ENCODE data around the gene WDR13.
A peak's percentile ranks its signal among the peaks of the same experiment; 100 is the strongest.
"Not testable (repeated sequence)": the region's sequence is repeated elsewhere in the genome, so short reads cannot be mapped to it uniquely, and the experiment has no call there.

The WDR13 gene

GRCh38 chrX:48598614-48599013, 1.3 kb downstream of the WDR13 start:
- no peak for DNase-seq

DNA sequence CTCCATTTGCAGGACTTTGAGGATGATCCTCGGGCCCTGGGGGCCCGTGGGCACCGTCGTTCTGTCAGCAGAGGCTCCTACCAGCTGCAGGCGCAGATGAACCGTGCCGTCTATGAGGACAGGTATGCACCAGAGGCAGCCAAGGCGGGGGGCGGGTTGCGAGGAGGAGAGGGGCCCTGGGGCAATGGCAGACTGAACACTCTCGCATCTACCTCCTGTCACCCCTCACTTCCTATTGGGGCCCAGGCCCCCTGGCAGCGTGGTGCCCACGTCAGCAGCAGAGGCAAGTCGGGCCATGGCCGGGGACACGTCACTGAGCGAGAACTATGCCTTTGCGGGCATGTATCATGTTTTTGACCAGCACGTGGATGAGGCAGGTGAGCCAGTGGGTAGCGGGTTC, 2.0 kb downstream of the WDR13 start:
- no peak for DNase-seq

DNA sequence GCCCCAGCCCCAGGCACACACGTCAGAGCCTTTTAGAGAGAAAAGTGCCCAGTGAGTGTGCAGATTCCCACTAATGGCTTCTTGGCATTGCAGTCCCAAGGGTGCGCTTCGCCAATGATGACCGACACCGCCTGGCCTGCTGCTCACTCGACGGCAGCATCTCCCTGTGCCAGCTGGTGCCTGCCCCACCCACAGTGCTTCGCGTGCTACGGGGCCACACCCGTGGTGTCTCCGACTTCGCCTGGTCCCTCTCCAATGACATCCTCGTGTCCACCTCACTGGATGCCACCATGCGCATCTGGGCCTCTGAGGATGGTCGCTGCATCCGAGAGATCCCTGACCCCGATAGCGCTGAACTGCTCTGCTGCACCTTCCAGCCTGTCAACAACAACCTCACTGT, 2.9 kb downstream of the WDR13 start:
- peak; percentile 2 for DNase-seq

DNA sequence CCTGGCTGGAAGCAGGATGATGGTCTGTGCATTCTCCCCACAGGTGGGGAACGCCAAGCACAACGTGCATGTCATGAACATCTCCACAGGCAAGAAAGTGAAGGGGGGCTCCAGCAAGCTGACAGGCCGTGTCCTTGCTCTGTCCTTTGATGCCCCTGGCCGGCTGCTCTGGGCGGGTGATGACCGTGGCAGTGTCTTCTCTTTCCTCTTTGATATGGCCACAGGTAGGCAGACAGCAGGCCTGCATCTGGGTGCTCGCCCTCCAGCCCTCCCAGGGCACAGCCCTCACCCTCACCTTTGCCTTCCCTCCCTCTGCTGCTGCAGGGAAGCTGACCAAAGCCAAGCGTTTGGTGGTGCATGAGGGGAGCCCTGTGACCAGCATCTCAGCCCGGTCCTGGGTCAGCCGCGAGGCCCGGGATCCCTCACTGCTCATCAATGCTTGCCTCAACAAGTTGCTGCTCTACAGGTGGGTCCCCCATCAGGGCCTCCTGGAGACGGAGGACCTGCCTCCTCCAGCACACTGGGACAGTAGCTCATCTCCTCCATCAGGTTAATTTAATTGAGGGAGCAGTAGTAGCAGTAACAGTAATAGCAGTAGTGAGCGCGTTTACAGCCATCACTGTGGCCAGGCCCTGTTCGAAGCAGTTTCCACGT, 4.6 kb downstream of the WDR13 start:
- DNase-seq = no peak

DNA sequence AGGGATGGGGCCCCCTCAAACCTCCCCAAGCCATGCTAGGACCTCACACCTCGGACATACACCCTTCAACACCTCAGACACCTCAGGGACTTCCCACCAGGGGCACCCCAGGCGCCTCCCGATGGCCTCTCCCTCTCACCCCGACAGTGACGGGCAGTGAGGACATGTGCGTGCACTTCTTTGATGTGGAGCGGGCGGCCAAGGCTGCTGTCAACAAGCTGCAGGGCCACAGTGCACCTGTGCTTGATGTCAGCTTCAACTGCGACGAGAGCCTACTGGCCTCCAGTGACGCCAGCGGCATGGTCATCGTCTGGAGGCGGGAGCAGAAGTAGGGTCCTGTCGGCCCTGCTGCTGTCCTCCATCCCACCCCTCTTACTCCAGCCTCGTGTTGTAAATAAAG, 7.4 kb downstream of the WDR13 start:
- DNase-seq = no peak

DNA sequence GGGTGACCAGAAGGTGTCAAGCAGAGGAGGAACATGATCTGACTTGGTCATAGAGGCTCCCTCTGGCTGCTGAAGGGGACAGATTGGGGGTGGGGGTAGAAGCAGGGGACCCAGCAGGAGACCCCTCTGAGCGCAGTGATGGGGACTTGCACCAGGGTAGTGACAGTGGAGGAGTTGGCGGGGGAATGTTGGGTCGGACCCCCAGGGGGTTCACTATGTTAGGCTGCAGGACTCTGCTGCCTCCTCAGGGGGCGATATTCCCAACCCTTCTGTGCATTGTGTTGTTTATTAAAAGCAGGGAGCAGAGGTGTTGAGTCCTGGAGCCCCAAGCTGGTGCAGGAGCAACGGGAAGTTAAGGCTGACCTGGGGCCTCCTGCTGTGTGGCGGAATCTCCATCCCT, 8.8 kb downstream of the WDR13 start:
- no peak for DNase-seq

- no peak for DNase-seq
These were observed 14.4 kb downstream of the WDR13 start for GRCh38 chrX:48611703-48612102.

DNA sequence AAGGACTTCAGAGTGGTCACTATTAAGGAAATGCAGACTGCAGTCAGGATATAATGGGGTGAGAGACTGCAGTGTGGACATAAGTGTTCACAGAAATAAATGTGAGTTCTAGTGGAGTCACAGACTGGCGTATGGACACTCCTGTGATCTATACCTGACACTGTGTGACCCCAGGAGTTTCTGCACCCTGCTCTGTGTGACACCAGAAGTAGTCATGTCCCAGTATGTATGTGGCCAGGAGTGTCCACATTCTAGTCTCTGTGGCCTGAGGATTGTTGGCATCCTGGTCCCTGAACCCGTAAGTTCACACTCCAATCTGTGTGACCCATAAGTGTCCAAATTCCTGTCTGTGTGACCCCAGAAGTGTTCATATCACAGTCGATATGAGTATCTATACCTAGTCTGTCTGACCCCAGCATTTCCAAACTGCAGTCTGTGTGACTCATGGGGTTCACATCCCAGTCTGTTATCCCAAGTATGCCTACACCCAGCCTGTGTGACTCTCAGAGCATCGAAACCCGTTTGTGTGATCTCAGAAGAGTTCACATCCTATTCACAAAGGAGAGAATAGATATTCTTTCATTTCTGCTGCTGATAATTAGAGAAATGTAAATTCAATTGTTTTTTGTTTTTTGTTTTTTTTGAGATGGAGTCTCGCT, 16.3 kb downstream of the WDR13 start:
- DNase-seq = no peak

DNA sequence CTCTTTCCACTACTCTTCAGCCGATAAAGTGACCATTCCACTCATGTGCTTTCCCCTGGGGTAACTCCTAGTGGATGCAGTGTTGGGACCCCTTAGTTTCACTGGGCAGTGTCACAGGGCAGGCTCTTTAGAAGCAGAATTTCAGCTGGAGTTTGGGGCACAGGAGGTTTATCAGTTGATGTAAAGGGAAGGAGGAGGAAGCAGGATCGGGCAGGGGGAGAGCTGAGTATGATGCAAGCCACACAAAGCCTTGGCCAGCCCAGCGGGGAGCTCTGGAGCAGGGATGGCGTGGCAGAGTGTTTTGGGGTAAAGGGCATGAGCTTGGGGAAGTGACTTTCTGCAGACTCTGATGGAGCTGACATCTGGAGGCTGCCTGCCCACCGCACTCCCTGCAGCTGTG, 19.3 kb downstream of the WDR13 start:
- DNase-seq = no peak

GRCh38 chrX:48617542-48618340, 20.4 kb downstream of the WDR13 start:
- no peak for DNase-seq

GRCh38 chrX:48626401-48627298, 29.4 kb downstream of the WDR13 start:
- DNase-seq = no peak

DNA sequence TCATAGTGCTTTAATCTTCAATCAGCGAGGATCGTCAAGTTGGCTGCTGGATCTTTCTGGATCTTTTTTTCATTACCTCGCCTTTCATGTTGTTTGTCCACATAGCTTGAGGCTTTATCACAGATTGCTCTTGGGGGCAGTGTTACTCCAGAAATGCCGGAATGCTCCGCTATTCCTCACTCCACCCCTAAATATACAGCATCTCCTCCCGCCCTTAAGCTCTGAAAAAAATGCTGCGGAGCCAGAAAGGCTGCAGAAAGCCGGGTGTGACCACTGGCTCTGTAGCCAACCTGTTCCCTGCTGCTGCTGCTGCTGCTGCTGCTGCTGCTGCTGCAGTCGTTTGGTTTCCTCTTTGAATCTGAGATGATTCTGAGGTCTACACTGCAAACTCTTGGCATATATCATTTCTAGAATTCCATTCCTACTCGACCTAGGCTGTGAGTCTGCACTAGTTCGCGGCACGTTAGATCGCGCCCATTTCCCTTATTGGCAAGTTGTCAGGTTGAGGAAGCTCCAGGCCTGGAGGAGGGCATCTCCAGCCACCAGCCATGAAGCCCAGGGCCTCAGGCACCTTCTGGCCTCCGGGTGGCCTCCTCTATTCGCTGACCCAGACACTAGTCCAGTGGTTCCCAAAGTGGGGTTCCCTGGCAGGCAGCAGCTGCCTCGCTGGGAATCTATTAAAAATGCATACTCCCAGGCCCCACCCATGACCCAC, 34.2 kb downstream of the WDR13 start:
- no peak for DNase-seq

DNA sequence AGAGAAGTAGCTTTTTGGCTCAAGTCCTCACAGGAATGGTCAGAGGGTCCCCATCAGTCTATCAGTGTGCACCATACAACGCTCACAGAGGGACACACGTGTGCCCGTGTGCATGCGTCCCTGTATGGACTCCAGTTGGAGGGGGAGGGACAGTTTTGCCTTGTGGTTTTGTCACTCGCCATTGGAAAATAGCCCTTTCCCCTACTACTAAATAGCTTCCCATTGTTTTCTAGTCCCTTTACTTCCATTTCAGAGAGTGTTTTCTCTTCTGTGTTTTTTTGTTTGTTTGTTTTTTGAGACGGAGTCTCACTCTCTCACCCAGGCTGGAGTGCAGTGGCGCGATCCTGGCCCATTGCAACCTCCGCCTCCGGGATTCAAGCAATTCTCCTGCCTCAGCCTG, 34.9 kb downstream of the WDR13 start:
- no peak for DNase-seq

- no peak for DNase-seq
These were observed 39.0 kb downstream of the WDR13 start for GRCh38 chrX:48636301-48636700.

GRCh38 chrX:48636776-48637175, 39.5 kb downstream of the WDR13 start:
- DNase-seq = no peak

DNA sequence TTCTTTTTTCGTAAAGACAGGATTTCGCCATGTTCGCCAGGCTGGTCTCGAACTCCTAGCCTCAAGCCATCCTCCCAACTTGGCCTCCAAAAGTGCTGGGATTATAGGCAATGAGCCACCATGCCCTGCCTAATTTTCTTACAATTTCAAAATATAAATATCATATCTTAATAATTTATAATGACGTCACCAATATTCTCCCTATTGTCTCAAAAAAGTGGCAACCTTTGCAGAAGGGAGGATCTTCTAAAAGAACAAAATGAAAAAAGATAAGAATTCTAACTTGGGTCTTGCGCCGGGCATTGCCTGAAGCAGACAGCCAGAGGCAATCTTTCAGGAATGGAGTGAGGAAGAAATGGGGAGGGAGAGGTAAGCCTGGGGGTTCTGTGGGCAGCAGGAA, 48.4 kb downstream of the WDR13 start:
- no peak for DNase-seq

DNA sequence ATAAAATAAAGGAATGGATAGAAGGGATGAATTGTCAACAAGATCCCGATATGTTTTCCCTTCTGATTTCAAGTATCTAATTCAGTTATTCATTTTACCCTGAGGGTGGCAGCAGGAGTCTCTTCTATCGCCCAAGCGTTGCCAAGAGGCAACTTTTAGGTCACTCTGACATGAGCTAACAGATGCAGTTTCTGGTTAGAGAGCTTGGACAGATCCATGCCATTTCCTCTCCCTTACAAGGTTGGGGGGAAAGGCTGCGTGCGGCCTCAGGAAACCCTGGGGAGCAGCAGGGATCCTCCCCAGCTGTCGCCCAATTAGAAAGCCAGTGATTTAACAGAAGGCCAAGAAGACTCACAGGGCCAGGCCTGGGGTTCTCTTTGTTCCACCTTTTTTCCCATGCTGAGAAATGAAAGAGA, 51.1 kb downstream of the WDR13 start:
- DNase-seq = no peak

- DNase-seq = no peak
These were observed 51.8 kb downstream of the WDR13 start for GRCh38 chrX:48649102-48649501.

GRCh38 chrX:48652055-48652579, 54.8 kb downstream of the WDR13 start:
- DNase-seq = not testable (repeated sequence)

DNA sequence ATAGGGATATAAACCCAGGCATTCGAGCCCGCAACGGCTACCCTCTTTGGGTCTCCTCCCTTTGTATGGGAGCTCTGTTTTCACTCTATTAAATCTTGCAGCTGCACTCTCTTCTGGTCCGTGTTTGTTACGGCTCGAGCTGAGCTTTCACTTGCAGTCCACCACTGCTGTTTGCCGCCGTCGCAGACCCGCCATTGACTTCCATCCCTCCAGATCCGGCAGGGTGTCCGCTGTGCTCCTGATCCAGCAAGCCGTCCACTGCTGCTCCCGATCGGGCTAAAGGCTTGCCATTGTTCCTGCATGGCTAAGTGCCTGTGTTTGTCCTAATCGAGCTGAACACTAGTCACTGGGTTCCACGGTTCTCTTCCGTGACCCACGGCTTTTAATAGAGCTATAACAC, 57.5 kb downstream of the WDR13 start:
- DNase-seq = not testable (repeated sequence)

Measured in cortex of kidney (tissue), 1 donor.